ENCODE data around the gene MGAT5B.

- no peak for TF ChIP-seq POLR2A (IDR thresholded peaks at IDR 0.05)
- TF ChIP-seq CTCF (IDR thresholded peaks at IDR 0.05 in 8 of 11, conservative IDR thresholded peaks at IDR 0.05 in 3 of 11), result no peak
Measured at GRCh38 chr17:76932402-76933333, 64.5 kb downstream of the MGAT5B start.
